Neural progenitor cell (in vitro differentiated cells): Measurements from ENCODE around the gene ASPA.

Source experiments
- EZH2 ChIP-seq: fragments of 200-600 bp; sonication (generic); IDR thresholded peaks from 2 replicates; pipeline ENCODE4 v1.6.1; 2017; ENCODE audit warnings: antibody characterized with exemption, mild to moderate bottlenecking, moderate library complexity
- EZH2phosphoT487 ChIP-seq: fragments of 200-600 bp; sonication (generic); IDR thresholded peaks from 2 replicates; pipeline ENCODE4 v1.6.1; 2017; ENCODE audit warnings: antibody characterized with exemption
- TF ChIP-seq, protein P1 (sequence below): fragments of 200-600 bp; sonication (generic); IDR thresholded peaks from 2 replicates; pipeline ENCODE4 v1.5.1; 2017; ENCODE audit warnings: antibody characterized with exemption, mild to moderate bottlenecking

DNA sequence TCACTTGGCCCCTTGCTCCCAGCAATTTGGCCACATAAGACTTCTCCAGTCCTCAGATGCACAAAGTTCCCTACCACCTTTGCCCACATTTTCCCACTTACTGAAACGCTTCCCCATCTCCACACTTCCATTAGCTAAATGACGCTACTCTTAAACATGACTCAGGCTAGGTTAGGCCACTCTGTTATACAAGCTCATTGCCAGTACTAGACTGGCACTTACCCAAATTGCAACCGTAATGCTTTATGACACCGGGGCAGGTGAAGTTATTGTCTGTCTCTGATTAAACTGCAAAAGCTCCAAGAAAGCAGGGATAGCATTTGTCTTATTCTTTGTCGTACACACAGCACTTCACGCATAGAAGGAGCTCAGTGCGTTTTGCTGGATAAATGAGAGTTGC is 29.2 kb downstream of the ASPA start:
- TF ChIP-seq, protein P1, sequence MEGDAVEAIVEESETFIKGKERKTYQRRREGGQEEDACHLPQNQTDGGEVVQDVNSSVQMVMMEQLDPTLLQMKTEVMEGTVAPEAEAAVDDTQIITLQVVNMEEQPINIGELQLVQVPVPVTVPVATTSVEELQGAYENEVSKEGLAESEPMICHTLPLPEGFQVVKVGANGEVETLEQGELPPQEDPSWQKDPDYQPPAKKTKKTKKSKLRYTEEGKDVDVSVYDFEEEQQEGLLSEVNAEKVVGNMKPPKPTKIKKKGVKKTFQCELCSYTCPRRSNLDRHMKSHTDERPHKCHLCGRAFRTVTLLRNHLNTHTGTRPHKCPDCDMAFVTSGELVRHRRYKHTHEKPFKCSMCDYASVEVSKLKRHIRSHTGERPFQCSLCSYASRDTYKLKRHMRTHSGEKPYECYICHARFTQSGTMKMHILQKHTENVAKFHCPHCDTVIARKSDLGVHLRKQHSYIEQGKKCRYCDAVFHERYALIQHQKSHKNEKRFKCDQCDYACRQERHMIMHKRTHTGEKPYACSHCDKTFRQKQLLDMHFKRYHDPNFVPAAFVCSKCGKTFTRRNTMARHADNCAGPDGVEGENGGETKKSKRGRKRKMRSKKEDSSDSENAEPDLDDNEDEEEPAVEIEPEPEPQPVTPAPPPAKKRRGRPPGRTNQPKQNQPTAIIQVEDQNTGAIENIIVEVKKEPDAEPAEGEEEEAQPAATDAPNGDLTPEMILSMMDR = no peak
- TF ChIP-seq EZH2 = no peak
- TF ChIP-seq EZH2phosphoT487 = no peak
